ENCODE results near the gene STX10. TPM values are rescaled to one million over a fixed set of nuclear protein-coding genes. Genes with fewer than 3 reads are reported as not detected.

The STX10 gene
- total and polyA plus RNA-seq, 2 of the 4 experiments (the other 2 are of a cell fraction), result 64.9 to 82.0 TPM

DNA sequence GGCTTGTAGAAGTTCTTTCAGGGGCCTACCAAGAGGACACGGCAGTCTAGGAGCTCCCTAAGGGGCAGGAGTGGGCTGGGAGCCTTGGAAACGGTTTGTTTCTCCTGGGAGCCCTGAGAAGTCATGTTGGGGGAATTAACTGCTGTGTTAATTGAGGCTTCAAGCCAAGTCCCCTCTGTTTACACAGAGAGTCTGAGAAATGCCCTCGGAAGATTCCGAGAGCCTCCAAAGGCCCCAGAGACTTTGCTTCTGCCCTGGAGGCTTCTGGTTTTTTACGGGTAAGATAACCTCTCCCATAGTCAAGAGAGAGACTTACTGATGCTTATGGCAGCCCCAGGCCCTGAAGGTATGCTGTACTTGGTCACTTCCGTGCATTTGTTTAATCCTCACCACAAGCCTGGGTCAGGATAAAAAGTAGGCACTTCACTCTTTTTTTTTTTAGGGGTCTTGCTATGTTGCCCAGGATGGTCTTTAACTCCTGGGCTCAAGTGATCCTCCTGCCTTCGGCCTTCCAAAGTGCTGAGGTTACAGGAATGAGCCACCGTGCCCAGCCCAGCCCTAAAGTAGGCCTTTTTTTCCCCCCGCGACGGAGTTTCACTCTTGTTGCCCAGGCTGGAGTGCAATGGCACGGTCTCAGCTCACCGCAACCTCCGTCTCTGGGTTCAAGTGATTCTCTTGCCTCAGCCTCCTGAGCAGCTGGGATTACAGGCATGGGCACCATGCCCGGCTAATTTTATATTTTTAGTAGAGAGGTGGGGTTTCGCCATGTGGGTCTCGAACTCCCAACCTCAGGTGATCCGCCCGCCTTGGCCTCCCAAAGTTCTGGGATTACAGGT, 15.2 kb upstream of the STX10 start:
- Histone ChIP-seq H3K18ac (ENCODE audit: low read depth, low read length) (peak overlapping the region; percentile 70), H4K5ac (ENCODE audit: low read depth, low read length) (peak overlapping the region; percentile 67), H4K91ac (ENCODE audit: insufficient read depth, low read depth, low read length) (peak overlapping the region; percentile 93), H3K14ac (replicated peaks; ENCODE audit: low read depth, low read length) (peak overlapping the region; percentile 97), H3K27ac (ENCODE audit: insufficient read depth, low read length) (peak overlapping the region; percentile 98), H3K79me1 (ENCODE audit: low read depth in 1 of 2, low read length in 2 of 2) (peaks cover 0 to 57% of the 10 kb centered on the region in 2 experiments; a peak in 2 of 4 replicates), H2AK9ac (replicated peaks; ENCODE audit: low read depth, low read length, poor library complexity) (peak overlapping the region; percentile 97), H2BK15ac (ENCODE audit: low read depth, low read length) (peak overlapping the region; percentile 99; the same call in 2 of the 3 replicates), H3K27me3 (ENCODE audit: control insufficient read depth, insufficient read depth, low read length) (no peaks in the 10 kb centered on the region), H2BK5ac (ENCODE audit: low read depth, low read length, poor library complexity, severe bottlenecking) (peak overlapping the region; percentile 96), H2BK120ac (ENCODE audit: low read depth, low read length) (peak overlapping the region; percentile 99), H3K4me3 (ENCODE audit: insufficient read depth, low read depth, low read length) (no peak overlapping the region), H3K4me1 (ENCODE audit: control insufficient read depth, insufficient read depth, low read length) (peaks cover 33% of the 10 kb centered on the region), H4K8ac (ENCODE audit: low read depth in 2 of 2, low read length in 2 of 2) (peak overlapping the region; percentile 93 to 96), H2AFZ (replicated peaks; ENCODE audit: low read length, poor library complexity) (peak overlapping the region; percentile 89), H4K20me1 (ENCODE audit: insufficient read depth, low read length) (no peaks in the 10 kb centered on the region), H3K9me3 (ENCODE audit: control insufficient read depth, insufficient read depth, low read length) (no peaks in the 10 kb centered on the region), H3K23ac (ENCODE audit: low read depth, low read length) (peak overlapping the region; percentile 98), H2BK20ac (ENCODE audit: low read depth, low read length) (peak overlapping the region; percentile 96), H3K56ac (ENCODE audit: extremely low read depth, insufficient read depth, low read length) (peak overlapping the region; percentile 93), H3K9me1 (ENCODE audit: insufficient read depth, low read length) (peaks cover 8% of the 10 kb centered on the region; the same call in 1 of the 2 replicates), H2AK5ac (ENCODE audit: low read depth, low read length) (peak overlapping the region; percentile 96), H3K4ac (ENCODE audit: low read depth, low read length) (peak overlapping the region; percentile 99), H3K4me2 (ENCODE audit: low read depth, low read length) (peak overlapping the region; percentile 50; the same call in 1 of the 2 replicates), H3K9ac (ENCODE audit: low read depth, low read length) (peak overlapping the region; percentile 34), H3K36me3 (ENCODE audit: control insufficient read depth, insufficient read depth, low read length) (no peaks in the 10 kb centered on the region)
- no peak for TF ChIP-seq RFX5 (IDR thresholded peaks at IDR 0.05; ENCODE audit: low read depth, low read length)
- TF ChIP-seq FOS (IDR thresholded peaks at IDR 0.05; ENCODE audit: low read depth, low read length), result no peak
- TF ChIP-seq, protein P1, sequence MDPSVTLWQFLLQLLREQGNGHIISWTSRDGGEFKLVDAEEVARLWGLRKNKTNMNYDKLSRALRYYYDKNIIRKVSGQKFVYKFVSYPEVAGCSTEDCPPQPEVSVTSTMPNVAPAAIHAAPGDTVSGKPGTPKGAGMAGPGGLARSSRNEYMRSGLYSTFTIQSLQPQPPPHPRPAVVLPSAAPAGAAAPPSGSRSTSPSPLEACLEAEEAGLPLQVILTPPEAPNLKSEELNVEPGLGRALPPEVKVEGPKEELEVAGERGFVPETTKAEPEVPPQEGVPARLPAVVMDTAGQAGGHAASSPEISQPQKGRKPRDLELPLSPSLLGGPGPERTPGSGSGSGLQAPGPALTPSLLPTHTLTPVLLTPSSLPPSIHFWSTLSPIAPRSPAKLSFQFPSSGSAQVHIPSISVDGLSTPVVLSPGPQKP (IDR thresholded peaks at IDR 0.05; ENCODE audit: borderline replicate concordance, low read depth, low read length), result no peak
- TF ChIP-seq CHD1 (IDR thresholded peaks at IDR 0.05; ENCODE audit: low read depth, low read length), result no peak
- no peak for TF ChIP-seq NFE2L2 (IDR thresholded peaks at IDR 0.05; ENCODE audit: low read depth, low read length)
- TF ChIP-seq RAD21 (IDR thresholded peaks at IDR 0.05; ENCODE audit: low read length), result no peak
- TF ChIP-seq CEBPB (IDR thresholded peaks at IDR 0.05; ENCODE audit: low read depth, low read length), result no peak
- ATAC-seq (ENCODE audit: low read depth) (no peak), DNase-seq (no peak)
- BruUV-seq (replicated peaks), result no TSS peak
- 93% methylated on average over 7 of the region's 19 CpGs; no CpG with 5 or more reads in 1 of the 2 experiments for WGBS, 2 experiments (ENCODE audit: extremely low coverage in 2 of 2, insufficient read length in 1 of 2)
- CTCF ChIA-PET, result no interaction called here
- POLR2A ChIA-PET (ENCODE audit: unreplicated experiment), result interaction anchor here (0.9 kb wide), 1 partner anchor 13 kb away, joined by 3 read pairs; no protein-coding TSS in a partner anchor
- dilution Hi-C loops (cut with HindIII; ENCODE audit: low sequenced_read_pairs, unreplicated experiment), result no loop called here
- in situ Hi-C loops (cut with MboI; ENCODE audit: low sequenced_read_pairs), result no loop called here
- intact Hi-C loops (cut with micrococcal nuclease), result no loop called here

Data from IMR-90 (cell line).